Liver (tissue), 3 donors: Measurements from ENCODE around the gene CASP8AP2.

Experiments used
- TF ChIP-seq, protein P1 (sequence below): fragments of 150-350 bp; IDR thresholded peaks from 2 replicates; pipeline ENCODE4 v1.5.1; 2017; ENCODE audit warnings: improper control_type of control experiment, low read depth, low read length; ENCODE audit not compliant: missing input control
- TF ChIP-seq, protein P2 (sequence below): IDR thresholded peaks from 2 replicates; pipeline ENCODE4 v1.6.1; 2016; ENCODE audit warnings: antibody characterized with exemption
- donor health status: healthy.
- donor health status: healthy.

DNA sequence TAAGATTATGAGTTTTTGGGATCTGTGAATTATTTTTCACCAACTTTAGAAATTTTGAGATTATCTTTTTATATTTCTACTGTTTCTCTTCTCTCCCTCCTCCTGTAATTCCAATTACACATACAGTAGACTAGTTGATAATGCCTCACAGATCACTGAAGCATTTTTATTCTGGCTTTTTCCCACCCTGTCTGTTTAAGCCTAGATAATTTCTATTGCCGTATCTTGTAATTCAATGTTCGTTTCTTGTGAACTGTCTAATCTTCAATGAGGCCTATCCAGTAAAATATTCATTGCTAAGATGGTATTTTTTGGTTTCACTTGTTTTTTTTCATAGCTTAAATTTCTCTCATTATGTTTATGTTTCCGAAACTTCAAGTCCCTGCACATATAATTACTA lies 22.1 kb upstream of the CASP8AP2 start:
- TF ChIP-seq, protein P1, sequence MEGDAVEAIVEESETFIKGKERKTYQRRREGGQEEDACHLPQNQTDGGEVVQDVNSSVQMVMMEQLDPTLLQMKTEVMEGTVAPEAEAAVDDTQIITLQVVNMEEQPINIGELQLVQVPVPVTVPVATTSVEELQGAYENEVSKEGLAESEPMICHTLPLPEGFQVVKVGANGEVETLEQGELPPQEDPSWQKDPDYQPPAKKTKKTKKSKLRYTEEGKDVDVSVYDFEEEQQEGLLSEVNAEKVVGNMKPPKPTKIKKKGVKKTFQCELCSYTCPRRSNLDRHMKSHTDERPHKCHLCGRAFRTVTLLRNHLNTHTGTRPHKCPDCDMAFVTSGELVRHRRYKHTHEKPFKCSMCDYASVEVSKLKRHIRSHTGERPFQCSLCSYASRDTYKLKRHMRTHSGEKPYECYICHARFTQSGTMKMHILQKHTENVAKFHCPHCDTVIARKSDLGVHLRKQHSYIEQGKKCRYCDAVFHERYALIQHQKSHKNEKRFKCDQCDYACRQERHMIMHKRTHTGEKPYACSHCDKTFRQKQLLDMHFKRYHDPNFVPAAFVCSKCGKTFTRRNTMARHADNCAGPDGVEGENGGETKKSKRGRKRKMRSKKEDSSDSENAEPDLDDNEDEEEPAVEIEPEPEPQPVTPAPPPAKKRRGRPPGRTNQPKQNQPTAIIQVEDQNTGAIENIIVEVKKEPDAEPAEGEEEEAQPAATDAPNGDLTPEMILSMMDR: no peak
- TF ChIP-seq, protein P2, sequence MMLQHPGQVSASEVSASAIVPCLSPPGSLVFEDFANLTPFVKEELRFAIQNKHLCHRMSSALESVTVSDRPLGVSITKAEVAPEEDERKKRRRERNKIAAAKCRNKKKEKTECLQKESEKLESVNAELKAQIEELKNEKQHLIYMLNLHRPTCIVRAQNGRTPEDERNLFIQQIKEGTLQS: no peak
